AG04449 (cell line): ENCODE data around the gene CRYBA2.

Experiments
- CTCF ChIA-PET: fragments of 350-600 bp; formaldehyde crosslinking; extraction: SDS; loops from one replicate; lab custom pipeline; 2021; ENCODE audit warnings: antibody characterized with exemption; lab: Yijun Ruan, JAX
- POLR2A ChIA-PET: fragments of 400-600, 350-600 bp; formaldehyde crosslinking; extraction: SDS; loops from one replicate; lab custom pipeline; 2020; ENCODE audit warnings: antibody characterized with exemption, inconsistent platforms; lab: Yijun Ruan, JAX
- DNase-seq: peaks from one replicate; pipeline ENCODE4 v3.0.0-alpha.2; 2010; ENCODE audit warnings: low read depth, low spot score
- H3K4me3 ChIP-seq: 2 replicates; pipeline ENCODE4 v1.5.1; 2011; ENCODE audit warnings: low read depth, mild to moderate bottlenecking, control low read depth, low read length
- TF ChIP-seq, protein P1 (sequence below): IDR thresholded peaks from one replicate; pipeline ENCODE4 v1.5.1; 2011; ENCODE audit warnings: mild to moderate bottlenecking, moderate library complexity, low read length, control low read depth, inconsistent platforms; ENCODE audit not compliant: insufficient read depth; ENCODE audit errors: missing control alignments

The CRYBA2 gene

GRCh38 chr2:219026946-219027345, 33.7 kb upstream of the CRYBA2 start:
- TF ChIP-seq, protein P1, sequence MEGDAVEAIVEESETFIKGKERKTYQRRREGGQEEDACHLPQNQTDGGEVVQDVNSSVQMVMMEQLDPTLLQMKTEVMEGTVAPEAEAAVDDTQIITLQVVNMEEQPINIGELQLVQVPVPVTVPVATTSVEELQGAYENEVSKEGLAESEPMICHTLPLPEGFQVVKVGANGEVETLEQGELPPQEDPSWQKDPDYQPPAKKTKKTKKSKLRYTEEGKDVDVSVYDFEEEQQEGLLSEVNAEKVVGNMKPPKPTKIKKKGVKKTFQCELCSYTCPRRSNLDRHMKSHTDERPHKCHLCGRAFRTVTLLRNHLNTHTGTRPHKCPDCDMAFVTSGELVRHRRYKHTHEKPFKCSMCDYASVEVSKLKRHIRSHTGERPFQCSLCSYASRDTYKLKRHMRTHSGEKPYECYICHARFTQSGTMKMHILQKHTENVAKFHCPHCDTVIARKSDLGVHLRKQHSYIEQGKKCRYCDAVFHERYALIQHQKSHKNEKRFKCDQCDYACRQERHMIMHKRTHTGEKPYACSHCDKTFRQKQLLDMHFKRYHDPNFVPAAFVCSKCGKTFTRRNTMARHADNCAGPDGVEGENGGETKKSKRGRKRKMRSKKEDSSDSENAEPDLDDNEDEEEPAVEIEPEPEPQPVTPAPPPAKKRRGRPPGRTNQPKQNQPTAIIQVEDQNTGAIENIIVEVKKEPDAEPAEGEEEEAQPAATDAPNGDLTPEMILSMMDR = no peak
- H3K4me3 ChIP-seq = no peak overlapping the region
- ChIA-PET CTCF (interaction anchor here (0.9 to 11.4 kb wide), 19 partner anchors 10 to 273 kb away, joined by 3 to 366 read pairs (median 5); partner anchors contain the start of genes CFAP65 and NHEJ1), POLR2A (no interaction called here)
- no peak for DNase-seq

DNA sequence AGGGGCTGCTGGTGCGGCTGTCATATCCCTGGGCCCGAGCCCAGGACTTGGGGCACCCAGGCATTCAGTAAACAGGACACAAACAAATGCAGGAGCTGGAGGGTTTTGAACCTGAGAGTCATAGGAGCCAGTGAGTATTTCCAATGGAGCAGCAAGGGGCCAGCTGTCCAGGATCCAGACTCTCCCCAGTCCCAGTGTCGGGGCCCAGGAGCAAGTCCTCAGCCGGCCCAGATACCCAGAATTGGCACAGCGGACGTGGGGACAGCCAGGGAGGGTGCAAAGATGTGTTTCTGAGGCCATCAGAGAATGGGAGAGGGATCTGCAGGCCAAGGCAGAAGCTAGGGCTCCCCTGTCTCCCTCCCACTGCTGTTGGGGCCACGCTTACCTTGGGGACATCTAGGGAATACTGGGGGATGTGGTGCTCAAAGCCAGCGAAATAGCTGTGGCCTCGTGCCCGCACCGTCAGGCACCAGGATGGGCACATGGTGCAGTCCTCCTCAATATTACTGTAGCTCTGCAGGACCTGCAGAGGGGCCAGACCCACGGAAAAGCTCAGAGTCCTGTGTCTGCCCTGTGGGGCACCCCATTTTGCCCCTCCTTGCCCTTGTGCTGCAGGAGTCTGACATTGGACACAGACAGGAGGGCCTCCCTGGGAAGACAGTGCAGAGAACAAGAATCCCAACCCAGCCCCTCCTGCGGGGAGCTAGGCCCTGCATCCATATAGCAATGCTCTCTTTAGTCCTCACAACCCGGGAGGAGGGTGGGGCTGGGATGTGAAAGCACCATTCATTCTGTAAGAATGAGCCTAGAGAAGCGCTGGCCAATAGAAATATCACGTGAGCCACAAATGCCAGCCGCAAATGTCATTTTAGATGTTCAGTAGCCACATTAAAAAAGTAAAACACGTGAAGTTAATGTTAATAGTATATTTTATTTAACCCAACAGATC, 32.7 kb upstream of the CRYBA2 start:
- H3K4me3 ChIP-seq = no peak overlapping the region
- DNase-seq = no peak
- ChIA-PET POLR2A (no interaction called here), CTCF (interaction anchor here (1.1 to 11.4 kb wide), 12 partner anchors 9 to 274 kb away, joined by 3 to 366 read pairs (median 6); partner anchors contain the start of genes CFAP65 and NHEJ1)
- TF ChIP-seq, protein P1 = no peak

DNA sequence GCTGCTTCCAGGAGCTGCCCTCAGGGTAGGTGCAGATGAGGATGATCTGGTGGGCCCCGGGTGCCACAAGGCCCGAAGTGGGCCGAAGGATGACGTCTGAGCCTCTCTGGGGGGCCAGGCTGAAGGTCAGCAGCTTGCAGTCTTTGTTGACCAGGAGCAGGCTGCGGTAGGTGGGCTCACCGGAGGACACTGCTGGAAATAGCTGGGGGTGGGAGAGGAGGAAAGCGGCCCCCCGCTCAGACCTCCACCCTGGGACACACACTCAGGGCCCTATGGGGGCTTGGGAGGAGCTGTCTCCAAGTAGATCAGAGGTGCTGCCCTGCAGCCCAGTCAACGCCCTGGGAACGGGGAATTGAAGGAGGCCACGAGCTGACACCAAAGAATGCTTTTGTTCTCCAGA, 30.8 kb upstream of the CRYBA2 start:
- TF ChIP-seq, protein P1 = no peak
- no peak overlapping the region for H3K4me3 ChIP-seq
- DNase-seq = no peak
- ChIA-PET POLR2A (no interaction called here), CTCF (interaction anchor here (1.2 to 11.4 kb wide), 7 partner anchors 16 to 149 kb away, joined by 3 to 366 read pairs (median 3); partner anchors contain the start of genes CFAP65 and NHEJ1)

- CTCF ChIA-PET = interaction anchor here (11.4 kb wide), 1 partner anchor 133 kb away, joined by 366 read pairs; the partner anchor contains the start of gene NHEJ1
- no peak overlapping the region for H3K4me3 ChIP-seq
- TF ChIP-seq, protein P1 = no peak
- DNase-seq = no peak
- POLR2A ChIA-PET = no interaction called here
These were observed 29.9 kb upstream of the CRYBA2 start for GRCh38 chr2:219023045-219023605.

GRCh38 chr2:219022616-219023015, 29.4 kb upstream of the CRYBA2 start:
- CTCF ChIA-PET = no interaction called here
- no peak overlapping the region for H3K4me3 ChIP-seq
- no peak for DNase-seq
- POLR2A ChIA-PET = no interaction called here
- TF ChIP-seq, protein P1 = no peak

DNA sequence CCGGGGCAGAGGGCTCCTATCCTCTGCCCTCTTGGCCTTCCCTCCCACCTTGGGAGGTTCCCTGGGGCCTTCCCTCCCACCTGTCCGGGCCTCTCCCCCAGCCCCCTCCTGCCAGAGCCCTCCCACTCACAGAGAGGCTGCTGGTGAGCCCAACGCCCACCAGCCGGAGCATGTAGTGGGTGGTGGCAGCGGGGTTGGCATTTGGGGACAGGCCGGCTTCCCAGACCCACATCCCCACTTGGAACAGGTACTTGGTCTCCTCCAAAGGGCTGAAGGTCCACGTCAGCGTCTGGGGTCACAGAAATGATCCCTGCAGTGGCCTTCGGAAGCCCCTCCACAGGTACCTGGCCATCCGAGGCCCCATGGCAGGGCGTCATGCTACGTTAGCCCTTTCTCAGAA, 28.8 kb upstream of the CRYBA2 start:
- ChIA-PET POLR2A (no interaction called here), CTCF (interaction anchor here (0.8 to 4.0 kb wide), 4 partner anchors 8 to 132 kb away, joined by 3 to 41 read pairs (median 8); no protein-coding TSS in a partner anchor)
- TF ChIP-seq, protein P1 = no peak
- DNase-seq = no peak
- H3K4me3 ChIP-seq = no peak overlapping the region
